OCI-M1 (cell line): ENCODE results near the gene JUND.
A peak's percentile ranks its signal among the peaks of the same experiment; 100 is the strongest.

Experiments
- DNase-seq: peaks from one replicate; lab custom pipeline; 2025; lab: John Stamatoyannopoulos, UW

The JUND gene

GRCh38 chr19:18234194-18234593 is 47.2 kb downstream of the JUND start:
- DNase-seq = no peak

DNA sequence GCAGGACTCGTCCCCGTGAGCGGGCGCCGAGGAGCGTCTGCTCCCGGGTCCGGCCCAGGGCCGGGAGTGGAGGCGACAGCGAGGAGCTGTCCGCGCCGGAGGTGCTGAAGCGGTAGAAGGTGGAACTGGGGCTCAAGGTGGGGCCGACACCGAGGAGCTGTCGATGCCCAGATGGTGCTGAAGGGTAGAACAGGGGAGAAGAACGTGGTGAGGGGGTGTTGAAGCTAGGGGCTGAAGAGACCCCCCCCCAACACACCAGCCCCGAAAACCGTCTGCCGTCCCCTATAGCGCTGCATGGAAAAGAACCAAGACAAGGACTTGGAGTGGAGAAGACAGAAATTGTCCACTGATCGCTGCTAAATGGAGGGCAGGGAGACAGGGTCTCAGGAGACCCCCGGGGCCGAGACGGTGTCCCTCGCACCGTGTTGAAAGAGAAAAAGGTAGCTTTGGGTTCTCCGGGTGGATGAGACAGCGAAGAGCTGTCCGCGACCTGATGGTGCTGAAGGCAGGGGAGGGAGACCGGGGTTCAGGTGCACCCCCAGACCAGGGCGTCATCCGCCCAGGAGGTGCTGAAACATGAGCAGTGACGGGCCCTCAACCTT is 48.1 kb downstream of the JUND start:
- peak; percentile 65 for DNase-seq

GRCh38 chr19:18232540-18233223 is 48.7 kb downstream of the JUND start:
- DNase-seq = no peak

- no peak for DNase-seq
Measured at GRCh38 chr19:18231775-18232174, 49.6 kb downstream of the JUND start.

- DNase-seq = peak; percentile 12
Measured at GRCh38 chr19:18230941-18231734, 50.3 kb downstream of the JUND start.

DNA sequence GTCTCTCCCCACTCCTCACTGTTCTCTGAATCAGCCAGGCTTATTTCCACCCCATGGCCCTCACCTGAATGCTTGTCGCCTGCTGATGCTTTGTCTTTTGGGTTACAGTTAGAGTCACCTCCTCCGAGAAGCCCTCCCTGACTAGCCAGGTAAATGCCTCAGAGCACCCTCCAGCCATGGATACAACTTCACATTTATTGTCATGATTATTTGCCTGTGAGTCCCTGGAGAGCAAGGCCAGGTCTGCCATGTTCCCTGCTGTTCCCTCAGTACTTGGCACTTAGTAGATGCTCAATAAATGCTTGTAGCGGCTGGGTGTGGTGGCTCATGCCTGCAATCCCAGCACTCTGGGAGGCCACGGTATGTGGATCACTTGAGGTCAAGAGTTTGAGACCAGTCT is 51.5 kb downstream of the JUND start:
- DNase-seq = no peak
